ENCODE results near the gene KRTAP19-7. TPM values are rescaled to one million over a fixed set of nuclear protein-coding genes. Genes with fewer than 3 reads are reported as not detected.

KRTAP19-7 gene
- total and polyA plus RNA-seq, 2 of the 8 experiments (the other 6 are each of a cell fraction or from before 2014, with no cell fraction given) = not detected

- CTCF ChIA-PET (ENCODE audit: partially characterized antibody) = interaction anchor here (0.8 to 3.5 kb wide), 2 partner anchors 10 to 833 kb away, joined by 3 to 15 read pairs; no protein-coding TSS in a partner anchor
- DNase-seq (ENCODE audit: low read depth in 1 of 2, low spot score in 2 of 2) (no peak), FAIRE-seq (no peak)
- no peak overlapping the region for H2BK20ac ChIP-seq (ENCODE audit: low read length)
- H2BK5ac ChIP-seq (ENCODE audit: low read depth, low read length) = no peak overlapping the region
- POLR2A ChIA-PET (ENCODE audit: partially characterized antibody) = no interaction called here
- H4K91ac ChIP-seq (replicated peaks; ENCODE audit: insufficient read length, low read length) = no peak overlapping the region
- no peak overlapping the region for H3K27ac ChIP-seq (ENCODE audit: low read depth, low read length)
- H2BK15ac ChIP-seq (ENCODE audit: low read length) = no peak overlapping the region
- H4K20me1 ChIP-seq (replicated peaks in 1 of 2; ENCODE audit: control insufficient read depth in 1 of 2, insufficient read depth in 2 of 2, low read length in 2 of 2) = no peaks in the 10 kb centered on the region
- no peak overlapping the region for H4K5ac ChIP-seq (ENCODE audit: insufficient read length, low read depth, low read length)
- H2BK12ac ChIP-seq (ENCODE audit: low read depth, low read length) = no peak overlapping the region
- H3K4me1 ChIP-seq (replicated peaks in 1 of 4; ENCODE audit: control insufficient read depth in 3 of 4, insufficient read depth in 4 of 4, low read length in 3 of 4) = no peaks in the 10 kb centered on the region
- H3K36me3 ChIP-seq (ENCODE audit: control insufficient read depth in 2 of 4, insufficient read depth in 4 of 4, low read length in 3 of 4) = peaks cover 0 to 3% (median 0%) of the 10 kb centered on the region in 4 experiments; a peak in 1 of 8 replicates
- WGBS, 2 experiments (ENCODE audit: extremely low coverage in 1 of 2, insufficient coverage in 1 of 2, insufficient read length in 1 of 2, insufficient replicate concordance in 2 of 2, low coverage in 1 of 2, low lambda C conversion rate in 2 of 2, missing lambda C conversion rate in 1 of 2) = 100% methylated on average over 1 of the region's 1 CpG; no CpG with 5 or more reads in 1 of the 2 experiments
- peaks cover 0 to 4% of the 10 kb centered on the region in 2 experiments; a peak in 1 of 4 replicates for H3K9me3 ChIP-seq (ENCODE audit: insufficient read depth in 2 of 2, low read depth in 1 of 2, low read length in 1 of 2)
- H3K27me3 ChIP-seq (replicated peaks in 1 of 4; ENCODE audit: control insufficient read depth in 3 of 4, extremely low read depth in 1 of 4, insufficient read depth in 3 of 4, low read length in 3 of 4) = no peaks in the 10 kb centered on the region
- H3K4me3 ChIP-seq (ENCODE audit: extremely low read depth in 1 of 4, insufficient read depth in 2 of 4, low read depth in 3 of 4, low read length in 4 of 4) = no peak overlapping the region
- no peaks in the 10 kb centered on the region for H3K79me1 ChIP-seq (ENCODE audit: low read depth, low read length)
- H3K23ac ChIP-seq (ENCODE audit: insufficient read length) = no peak overlapping the region
- no peaks in the 10 kb centered on the region for H3K79me2 ChIP-seq (ENCODE audit: control insufficient read depth in 1 of 2, insufficient read depth in 2 of 2, low read length in 2 of 2)
- no peak overlapping the region; the same call in 1 of the 2 replicates for H2AFZ ChIP-seq (ENCODE audit: low read length)
- H3K18ac ChIP-seq (ENCODE audit: extremely low read depth, low read length) = no peak overlapping the region
- no peak overlapping the region for H3K4ac ChIP-seq (replicated peaks; ENCODE audit: insufficient read length, low read depth, low read length)
- H3K56ac ChIP-seq (replicated peaks; ENCODE audit: insufficient read length, low read depth, low read length) = no peak overlapping the region
- H3K9ac ChIP-seq (replicated peaks in 1 of 4; ENCODE audit: extremely low read depth in 1 of 4, low read depth in 3 of 4, low read length in 3 of 4) = no peak overlapping the region
- no peak overlapping the region for H2AK5ac ChIP-seq (ENCODE audit: low read depth, low read length)
- no peak overlapping the region for H4K8ac ChIP-seq (ENCODE audit: extremely low read depth, insufficient read depth, low read length)
- H2BK120ac ChIP-seq (replicated peaks; ENCODE audit: low read depth, low read length) = no peak overlapping the region
- no peak overlapping the region for H3K14ac ChIP-seq (ENCODE audit: insufficient read length)
- H3K23me2 ChIP-seq (ENCODE audit: low read depth, low read length) = no peaks in the 10 kb centered on the region
- no peak overlapping the region for H3K4me2 ChIP-seq (ENCODE audit: insufficient read depth in 1 of 2, low read depth in 2 of 2, low read length in 2 of 2)
- TF ChIP-seq SUZ12 (IDR thresholded peaks at IDR 0.05; ENCODE audit: low read length) (no peak), CBX8 (IDR thresholded peaks at IDR 0.05; ENCODE audit: borderline replicate concordance, low read depth, low read length) (no peak), E2F6 (IDR thresholded peaks at IDR 0.05) (no peak), BACH1 (IDR thresholded peaks at IDR 0.05; ENCODE audit: low read length) (no peak), JUN (IDR thresholded peaks at IDR 0.05; ENCODE audit: low read depth, low read length) (no peak), BCL11A (IDR thresholded peaks at IDR 0.05; ENCODE audit: low read depth in 2 of 2, low read length in 2 of 2) (no peak)
These were observed 45.4 kb downstream of the KRTAP19-7 start for GRCh38 chr21:30515681-30516080.
